ENCODE results near the gene KIF2C. TPM values are rescaled to one million over a fixed set of nuclear protein-coding genes. Genes with fewer than 3 reads are reported as not detected.
"Not testable (repeated sequence)": the region's sequence is repeated elsewhere in the genome, so short reads cannot be mapped to it uniquely, and the experiment has no call there.

KIF2C gene
- total RNA-seq, 1 donor from 2014 or later = 0.93 TPM

DNA sequence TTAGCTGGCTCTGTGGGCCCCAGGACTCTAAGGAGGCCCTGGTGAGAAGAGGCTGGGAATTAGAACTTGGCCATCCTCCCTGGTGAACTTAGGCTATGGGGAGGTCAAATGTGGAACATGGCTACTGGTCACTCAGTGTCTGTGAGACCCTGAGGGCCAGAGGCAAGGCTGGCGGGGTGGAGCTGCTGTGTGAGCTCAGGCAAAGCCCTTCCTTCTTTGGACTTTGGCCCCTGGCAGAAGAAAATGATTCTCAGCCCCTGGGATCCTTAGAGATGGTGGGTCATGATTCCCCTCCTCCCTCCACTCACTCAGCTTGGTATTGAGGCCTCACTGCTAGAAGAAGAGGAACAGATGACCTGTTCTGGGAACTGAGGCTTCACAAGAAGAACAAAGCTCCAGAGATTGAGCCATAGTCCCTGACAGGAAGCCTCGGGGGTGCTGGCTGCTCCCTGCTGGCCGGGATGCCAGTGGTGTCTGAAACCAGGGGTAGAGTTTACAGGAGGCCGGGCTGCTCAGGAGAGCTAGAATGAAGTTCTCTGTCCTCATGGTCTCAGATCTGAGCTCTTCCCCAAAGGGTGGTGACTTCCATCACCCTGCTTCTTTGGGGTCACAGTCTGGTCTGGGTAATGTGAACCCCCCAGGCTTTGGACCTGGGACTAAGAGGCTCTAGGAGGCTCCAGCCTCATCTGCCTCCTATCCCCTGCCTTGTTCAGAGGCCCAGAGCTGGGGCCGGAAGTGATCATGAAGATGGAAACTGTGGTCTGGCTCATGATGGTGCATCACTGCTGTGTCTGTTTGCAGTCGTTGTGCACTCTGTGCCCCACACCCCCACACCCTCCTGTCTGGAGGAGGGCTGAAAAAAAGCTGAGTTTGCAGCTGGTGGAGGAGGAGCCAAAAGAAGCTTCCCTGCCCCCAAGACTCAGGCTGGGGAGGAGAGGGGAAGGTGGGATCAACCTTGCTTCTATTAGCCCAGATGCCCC is 69.6 kb downstream of the KIF2C start:
- peak overlapping the region; percentile 100 for H3K27ac ChIP-seq
- ATAC-seq (peak; percentile 6), DNase-seq (peak; percentile 80)
- no peaks in the 10 kb centered on the region for H3K27me3 ChIP-seq
- H3K36me3 ChIP-seq = peaks cover 27% of the 10 kb centered on the region
- intact Hi-C loops (cut with DNase I) = no loop called here
- peaks cover 78% of the 10 kb centered on the region for H3K4me1 ChIP-seq
- H3K4me3 ChIP-seq = peak overlapping the region; percentile 45
- H3K9me3 ChIP-seq = no peaks in the 10 kb centered on the region
- TF ChIP-seq, protein P1, sequence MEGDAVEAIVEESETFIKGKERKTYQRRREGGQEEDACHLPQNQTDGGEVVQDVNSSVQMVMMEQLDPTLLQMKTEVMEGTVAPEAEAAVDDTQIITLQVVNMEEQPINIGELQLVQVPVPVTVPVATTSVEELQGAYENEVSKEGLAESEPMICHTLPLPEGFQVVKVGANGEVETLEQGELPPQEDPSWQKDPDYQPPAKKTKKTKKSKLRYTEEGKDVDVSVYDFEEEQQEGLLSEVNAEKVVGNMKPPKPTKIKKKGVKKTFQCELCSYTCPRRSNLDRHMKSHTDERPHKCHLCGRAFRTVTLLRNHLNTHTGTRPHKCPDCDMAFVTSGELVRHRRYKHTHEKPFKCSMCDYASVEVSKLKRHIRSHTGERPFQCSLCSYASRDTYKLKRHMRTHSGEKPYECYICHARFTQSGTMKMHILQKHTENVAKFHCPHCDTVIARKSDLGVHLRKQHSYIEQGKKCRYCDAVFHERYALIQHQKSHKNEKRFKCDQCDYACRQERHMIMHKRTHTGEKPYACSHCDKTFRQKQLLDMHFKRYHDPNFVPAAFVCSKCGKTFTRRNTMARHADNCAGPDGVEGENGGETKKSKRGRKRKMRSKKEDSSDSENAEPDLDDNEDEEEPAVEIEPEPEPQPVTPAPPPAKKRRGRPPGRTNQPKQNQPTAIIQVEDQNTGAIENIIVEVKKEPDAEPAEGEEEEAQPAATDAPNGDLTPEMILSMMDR (IDR thresholded peaks at IDR 0.05) = no peak

DNA sequence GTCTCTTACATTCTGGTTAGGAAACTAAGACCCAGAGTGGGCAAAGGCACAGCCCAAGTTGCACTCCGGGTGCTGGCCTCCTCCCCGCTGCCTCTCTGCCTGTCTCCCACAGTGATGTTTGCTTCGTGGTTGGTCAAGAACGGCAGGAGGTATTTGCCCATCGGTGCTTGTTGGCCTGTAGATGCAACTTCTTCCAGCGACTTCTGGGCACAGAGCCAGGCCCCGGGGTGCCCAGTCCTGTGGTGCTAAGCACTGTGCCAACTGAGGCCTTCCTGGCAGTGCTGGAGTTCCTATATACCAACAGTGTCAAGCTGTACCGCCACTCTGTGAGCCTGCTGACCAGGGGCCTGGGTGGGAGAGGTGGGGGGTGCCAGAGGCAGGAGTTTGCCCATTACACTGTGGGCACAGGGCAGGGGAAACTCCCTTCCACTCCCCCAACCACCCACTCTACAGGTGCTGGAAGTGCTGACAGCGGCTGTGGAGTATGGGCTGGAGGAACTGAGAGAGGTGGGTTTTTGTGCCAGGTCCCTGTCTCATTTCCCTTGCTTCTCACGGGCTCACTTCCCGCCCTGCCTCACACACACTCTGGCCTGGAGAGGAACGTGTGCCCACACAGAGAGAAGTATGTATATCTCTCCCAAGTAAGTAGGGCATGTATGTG is 70.6 kb downstream of the KIF2C start:
- peak; percentile 89 for DNase-seq
- ATAC-seq = no peak

DNA sequence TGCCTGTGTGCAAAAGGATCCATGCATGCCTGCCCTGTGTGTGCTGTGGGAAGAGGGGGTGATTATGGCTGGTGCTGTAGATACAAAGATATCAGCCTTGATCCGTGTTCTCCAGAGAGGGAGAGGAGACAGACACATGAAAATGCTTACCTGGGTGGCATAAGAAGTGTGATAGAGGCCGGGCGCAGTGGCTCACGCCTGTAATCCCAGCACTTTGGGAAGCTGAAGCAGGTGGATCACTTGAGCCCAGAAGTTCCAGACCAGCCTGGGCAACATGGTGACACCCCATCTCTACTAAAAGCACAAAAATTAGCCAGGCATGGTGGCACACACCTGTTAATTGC is 71.1 kb downstream of the KIF2C start:
- ATAC-seq; intact Hi-C loops (cut with DNase I); H3K9me3 ChIP-seq; H3K4me3 ChIP-seq; H3K27me3 ChIP-seq: not testable (repeated sequence)
- H3K4me1 ChIP-seq = peaks cover 75% of the 10 kb centered on the region
- DNase-seq = peak; percentile 47
- peaks cover 11% of the 10 kb centered on the region for H3K36me3 ChIP-seq
- H3K27ac ChIP-seq = peak overlapping the region; percentile 100

More for the DNA sequence above, 70.6 kb downstream of the KIF2C start:
- Histone ChIP-seq H3K27ac (peak overlapping the region; percentile 100), H3K27me3 (no peaks in the 10 kb centered on the region), H3K4me3 (no peak overlapping the region), H3K36me3 (peaks cover 16% of the 10 kb centered on the region), H3K4me1 (peaks cover 78% of the 10 kb centered on the region), H3K9me3 (no peaks in the 10 kb centered on the region)
- intact Hi-C loops (cut with DNase I) = no loop called here
- TF ChIP-seq, protein P1 (IDR thresholded peaks at IDR 0.05) = no peak

DNA sequence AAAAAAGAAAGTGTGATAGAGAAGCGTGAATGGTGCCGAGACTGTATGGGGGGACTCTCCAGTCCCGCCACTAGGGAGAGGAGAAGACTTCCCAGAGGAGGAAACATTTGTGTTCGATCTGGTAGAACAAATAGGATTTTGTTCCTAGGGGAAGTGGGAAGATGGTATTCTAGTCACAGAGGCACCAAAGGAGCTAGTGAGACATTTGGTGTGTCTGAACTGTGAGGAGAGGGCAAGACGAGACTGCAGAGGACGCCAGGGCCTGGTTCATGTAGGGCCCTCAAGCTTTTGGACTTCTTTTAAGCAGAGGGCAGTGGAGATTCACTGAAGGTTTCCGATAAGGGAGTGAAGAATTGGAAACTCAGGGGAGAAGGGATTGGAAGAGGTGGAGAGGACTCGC is 71.6 kb downstream of the KIF2C start:
- Histone ChIP-seq H3K27ac (peak overlapping the region; percentile 100), H3K36me3 (peaks cover 6% of the 10 kb centered on the region), H3K27me3 (no peaks in the 10 kb centered on the region), H3K4me3 (no peak overlapping the region), H3K9me3 (no peaks in the 10 kb centered on the region), H3K4me1 (peaks cover 70% of the 10 kb centered on the region)
- DNase-seq (peak; percentile 12), ATAC-seq (no peak)
- TF ChIP-seq, protein P1 (IDR thresholded peaks at IDR 0.05) = no peak
- intact Hi-C loops (cut with DNase I) = no loop called here

DNA sequence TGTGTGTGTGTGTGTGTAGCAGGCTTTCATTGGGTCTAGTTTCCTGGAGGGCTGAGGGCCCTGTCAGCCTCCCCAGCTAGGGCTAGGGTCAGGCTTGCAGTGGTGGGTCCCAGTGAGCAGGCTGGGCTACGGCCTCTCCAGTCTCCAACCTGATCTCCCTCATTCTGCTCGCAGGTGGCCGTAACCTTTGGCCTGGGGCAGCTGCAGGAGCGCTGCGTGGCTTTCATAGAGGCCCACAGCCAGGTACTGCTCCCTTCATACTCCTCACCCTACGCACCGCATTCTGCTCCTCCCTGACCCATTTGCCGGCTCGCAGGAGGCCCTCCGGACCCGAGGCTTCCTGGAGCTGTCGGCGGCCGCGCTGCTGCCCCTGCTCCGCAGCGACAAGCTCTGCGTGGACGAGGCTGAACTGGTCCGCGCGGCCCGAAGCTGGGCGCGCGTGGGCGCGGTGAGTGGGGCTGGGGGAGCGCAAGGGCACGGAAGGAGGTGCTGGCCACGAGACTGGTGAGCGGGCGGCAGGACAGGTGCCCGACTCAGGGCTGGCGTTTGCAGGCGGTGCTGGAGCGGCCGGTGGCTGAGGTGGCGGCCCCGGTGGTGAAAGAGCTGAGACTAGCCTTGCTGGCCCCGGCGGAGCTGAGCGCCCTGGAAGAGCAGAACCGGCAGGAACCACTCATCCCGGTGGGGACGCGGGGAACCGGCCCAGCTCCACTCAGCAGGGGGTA is 73.3 kb downstream of the KIF2C start:
- Histone ChIP-seq H3K4me1 (peaks cover 53% of the 10 kb centered on the region), H3K27me3 (no peaks in the 10 kb centered on the region), H3K4me3 (peak overlapping the region; percentile 60), H3K27ac (peak overlapping the region; percentile 87), H3K36me3 (no peaks in the 10 kb centered on the region), H3K9me3 (no peaks in the 10 kb centered on the region)
- intact Hi-C loops (cut with DNase I) = no loop called here
- TF ChIP-seq, protein P1 (IDR thresholded peaks at IDR 0.05) = no peak
- peak; percentile 0 for ATAC-seq
- peak; percentile 73 for DNase-seq

DNA sequence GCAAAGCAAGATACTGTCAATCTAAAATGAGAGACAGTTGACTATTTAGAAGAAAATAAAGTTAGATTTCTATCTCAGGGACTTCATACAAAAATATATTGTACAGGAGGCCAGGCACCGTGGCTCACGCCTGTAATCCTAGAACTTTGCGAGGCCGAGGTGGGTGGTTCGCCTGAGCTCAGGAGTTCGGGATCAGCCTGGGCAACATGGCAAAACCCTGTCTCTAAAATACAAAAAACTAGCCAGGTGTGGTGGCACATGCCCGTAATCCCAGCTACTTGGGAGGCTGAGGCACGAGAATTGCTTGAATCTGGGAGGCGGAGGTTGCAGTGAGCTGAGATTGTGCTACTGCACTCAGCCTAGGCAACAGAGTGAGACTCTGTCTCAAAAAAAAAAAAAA is 76.3 kb downstream of the KIF2C start:
- peak; percentile 42 for DNase-seq

More for the DNA sequence above, 76.3 kb downstream of the KIF2C start:
- peaks cover 29% of the 10 kb centered on the region for H3K4me1 ChIP-seq
- H3K27me3 ChIP-seq; H3K9me3 ChIP-seq; H3K4me3 ChIP-seq; intact Hi-C loops (cut with DNase I); H3K36me3 ChIP-seq; ATAC-seq; H3K27ac ChIP-seq: not testable (repeated sequence)
